Heart left ventricle (tissue), 16 donors: ENCODE measurements around the gene CIRBP. TPM values are rescaled to one million over a fixed set of nuclear protein-coding genes. Genes with fewer than 3 reads are reported as not detected.

Experiments
- ATAC-seq, 4 donors: fragments of 200-7000 bp; cut with Tn5 transposase; one replicate each; pipeline ENCODE4 v1.9.1; 2020 to 2022; ENCODE audit warnings: moderate library complexity in 4 of 4, mild to moderate bottlenecking in 3 of 4, moderate number of reproducible peaks in 1 of 4
- DNase-seq, 5 donors: peaks; one replicate each; pipeline ENCODE4 v3.0.0-alpha.2; 2020
- H3K27ac ChIP-seq, 12 donors: fragments of 200-600 bp; sonication (generic) in 4 of 12; one replicate each; pipeline versions ENCODE4 v1.5.0 to v1.8.0; 2016 to 2022; ENCODE audit warnings: mild to moderate bottlenecking in 2 of 12
- H3K27me3 ChIP-seq, 9 donors: fragments of 200-600 bp; sonication (generic) in 2 of 9; one replicate each; pipeline versions ENCODE4 v1.5.1 to v1.8.0; 2016 to 2022; ENCODE audit warnings: mild to moderate bottlenecking in 3 of 9
- H3K36me3 ChIP-seq, 9 donors: fragments of 200-600 bp; sonication (generic) in 2 of 9; one replicate each; pipeline versions ENCODE4 v1.5.0 to v1.8.0; 2018 to 2022; ENCODE audit warnings: mild to moderate bottlenecking in 2 of 9
- H3K4me1 ChIP-seq, 12 donors: fragments of 200-600 bp; sonication (generic) in 4 of 12; one replicate each; pipeline versions ENCODE4 v1.5.0 to v1.8.0; 2016 to 2022; ENCODE audit warnings: mild to moderate bottlenecking in 3 of 12
- H3K4me3 ChIP-seq, 12 donors: fragments of 200-600 bp; sonication (generic) in 4 of 12; one replicate each; pipeline versions ENCODE4 v1.5.0 to v1.8.0; 2017 to 2022; ENCODE audit warnings: mild to moderate bottlenecking in 9 of 12, moderate library complexity in 4 of 12
- H3K9me3 ChIP-seq, 12 donors: fragments of 200-600 bp; sonication (generic) in 4 of 12; one replicate each; pipeline versions ENCODE4 v1.5.0 to v1.8.0; 2016 to 2022; ENCODE audit warnings: mild to moderate bottlenecking in 1 of 12
- POLR2A ChIP-seq, 2 donors: fragments of 450-650 bp; IDR thresholded peaks; one replicate each; pipeline ENCODE4 v1.6.1; 2017; ENCODE audit warnings: antibody characterized with exemption in 2 of 2, mild to moderate bottlenecking in 2 of 2, moderate library complexity in 2 of 2
- WGBS, 4 donors: extraction: QIAGEN DNeasy Blood & Tissue Kit in 2 of 4; methylation state at CpG; one replicate each; pipeline versions ENCODE4 v1.1.5 to v1.1.7; 2013 to 2018; 5-methylcytosine and 5-hydroxymethylcytosine counted together
- intact Hi-C, 10 donors: fragments of 100-400 bp; cut with DNase I; formaldehyde crosslinking; loops; one replicate each; pipeline versions ENCODE4 v1.11.1 to v1.14.2; 2022
- polyA plus RNA-seq, 2 donors: library from polyadenylated mRNA; stranded (reverse); fragments of 200-250 nt; gene quantifications; one replicate each; pipeline ENCODE4 v1.2.3, GENCODE V29; 2013
- total RNA-seq, 9 donors: library from RNA; depleted of rRNA in 2 of 9; stranded (reverse); fragments of >200 nt in 2 of 9; fragmentation: NEBNext Ultra II Directional in 3 of 9; extraction: Animal tissue kit (Norgen Biotek cat#: 25700) in 3 of 9; gene quantifications; one replicate each; pipeline versions ENCODE4 v1.1.0 to v1.2.4, GENCODE V29; 2016 to 2023
- TF ChIP-seq, protein P1 (sequence below), 12 donors: fragments of 200-600 bp; sonication (generic) in 4 of 12; IDR thresholded peaks; one replicate each; pipeline versions ENCODE4 v1.5.0 to v1.8.0; 2018 to 2022; ENCODE audit warnings: antibody characterized with exemption in 12 of 12, mild to moderate bottlenecking in 5 of 12
- donor health status: ischemic (EF 13 %, LVEDD 7.1; RV severe dilation, severe dysfunction).
- donor health status: healthy with polysubstance abuse.
- donor health status: DM: no; HTN: yes; CAD: no.
- donor health status: DM: no; HTN: no; CAD: no.
- donor health status: ischemic (EF 25% LVEDD 6.9; RV normal size, moderate dysfunction).
- donor health status: ischemic (EF 25% LVEDD 5.7; RV mildly dilated, moderate dysfunction).
- donor health status: healthy.
- donor health status: DM: yes; HTN: yes; CAD: no.
- donor health status: ischemic (EF 35%, LVEDD 5.7; RV mildly dilated, moderate dysfunction).
- donor health status: nonischemic (EF 11% LVEDD 7.7; RV severe dilation, severe dysfunction).
- donor health status: DM: yes; HTN: yes; CAD: no.
- donor health status: PGD.
- donor health status: ischemic (EF 29% LVEDD 5.4; RV normal size, mild dysfunction).
- donor health status: nonischemic (EF 23%, LVEDD 6.1; RV moderate dilation, normal function).

Gene CIRBP
- total and polyA plus RNA-seq, 11 donors = 149 to 425 (median 269) TPM

DNA sequence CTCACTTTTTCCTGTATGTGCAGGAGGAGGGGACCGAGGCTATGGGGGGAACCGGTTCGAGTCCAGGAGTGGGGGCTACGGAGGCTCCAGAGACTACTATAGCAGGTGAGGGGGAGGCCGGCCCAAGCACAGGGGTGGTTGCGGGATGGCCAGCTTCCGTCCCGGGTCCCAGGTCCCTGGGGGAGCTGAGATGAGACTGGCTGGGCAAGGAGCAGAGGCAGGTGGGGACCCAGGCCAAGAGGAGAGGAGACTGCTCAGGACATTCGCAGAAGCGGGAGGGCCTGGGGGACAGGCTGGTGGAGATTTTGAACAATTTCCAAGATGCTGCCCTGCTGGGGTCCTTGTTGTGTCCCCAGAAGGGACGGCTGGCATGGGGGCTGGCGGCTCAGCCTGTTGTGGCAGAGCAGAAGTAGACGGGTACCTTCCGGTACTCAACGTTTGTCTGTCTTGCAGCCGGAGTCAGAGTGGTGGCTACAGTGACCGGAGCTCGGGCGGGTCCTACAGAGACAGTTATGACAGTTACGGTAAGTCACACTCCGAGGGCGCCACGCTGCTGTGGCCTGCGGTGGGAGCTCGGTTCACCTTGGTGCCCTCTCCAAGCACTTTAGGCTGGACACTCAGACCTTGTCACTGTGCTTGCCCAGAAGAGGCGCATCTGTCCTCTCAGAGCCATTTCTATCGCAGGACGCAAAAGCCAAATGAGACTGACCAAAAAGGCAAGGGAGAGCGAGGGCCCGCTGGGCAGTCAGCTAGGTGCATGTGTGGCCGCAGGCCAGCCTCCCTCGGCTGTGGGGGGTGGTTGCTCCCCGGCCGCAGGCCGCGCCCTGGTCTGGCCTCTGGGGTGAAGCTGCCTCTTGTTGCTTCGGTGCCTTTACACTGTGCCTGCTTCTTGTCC, 2.6 kb downstream of the CIRBP start:
- no peaks in the 10 kb centered on the region for H3K9me3 ChIP-seq
- H3K27me3 ChIP-seq = no peaks in the 10 kb centered on the region
- TF ChIP-seq, protein P1, sequence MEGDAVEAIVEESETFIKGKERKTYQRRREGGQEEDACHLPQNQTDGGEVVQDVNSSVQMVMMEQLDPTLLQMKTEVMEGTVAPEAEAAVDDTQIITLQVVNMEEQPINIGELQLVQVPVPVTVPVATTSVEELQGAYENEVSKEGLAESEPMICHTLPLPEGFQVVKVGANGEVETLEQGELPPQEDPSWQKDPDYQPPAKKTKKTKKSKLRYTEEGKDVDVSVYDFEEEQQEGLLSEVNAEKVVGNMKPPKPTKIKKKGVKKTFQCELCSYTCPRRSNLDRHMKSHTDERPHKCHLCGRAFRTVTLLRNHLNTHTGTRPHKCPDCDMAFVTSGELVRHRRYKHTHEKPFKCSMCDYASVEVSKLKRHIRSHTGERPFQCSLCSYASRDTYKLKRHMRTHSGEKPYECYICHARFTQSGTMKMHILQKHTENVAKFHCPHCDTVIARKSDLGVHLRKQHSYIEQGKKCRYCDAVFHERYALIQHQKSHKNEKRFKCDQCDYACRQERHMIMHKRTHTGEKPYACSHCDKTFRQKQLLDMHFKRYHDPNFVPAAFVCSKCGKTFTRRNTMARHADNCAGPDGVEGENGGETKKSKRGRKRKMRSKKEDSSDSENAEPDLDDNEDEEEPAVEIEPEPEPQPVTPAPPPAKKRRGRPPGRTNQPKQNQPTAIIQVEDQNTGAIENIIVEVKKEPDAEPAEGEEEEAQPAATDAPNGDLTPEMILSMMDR (IDR thresholded peaks at IDR 0.05) = no peak
- no peak for TF ChIP-seq POLR2A (IDR thresholded peaks at IDR 0.05)
- ATAC-seq (no peak), DNase-seq (peak in 1 of 5 donors; percentile 43)
- peak overlapping the region in 11 of 12 donors; percentile 17 to 100 (median 98) for H3K27ac ChIP-seq
- H3K36me3 ChIP-seq = peaks cover 2 to 52% (median 48%) of the 10 kb centered on the region in 9 donors
- WGBS, 4 donors = 50 to 61% (median 57%) methylated on average over 35 to 37 of the region's 37 CpGs
- peak overlapping the region in 10 of 12 donors; percentile 33 to 92 (median 72) for H3K4me3 ChIP-seq
- intact Hi-C loops = loop anchor here in 6 of 10 donors (5.0 to 10.0 kb wide), 7 partner anchors 83 to 783 kb away; partner anchors contain the start of genes DAZAP1 (in 2 of the 6), GAMT (in 2 of the 6), ADAMTSL5 (in 1 of the 6) and GPX4 (in 1 of the 6)
- H3K4me1 ChIP-seq = peaks cover 13 to 91% (median 82%) of the 10 kb centered on the region in 12 donors

DNA sequence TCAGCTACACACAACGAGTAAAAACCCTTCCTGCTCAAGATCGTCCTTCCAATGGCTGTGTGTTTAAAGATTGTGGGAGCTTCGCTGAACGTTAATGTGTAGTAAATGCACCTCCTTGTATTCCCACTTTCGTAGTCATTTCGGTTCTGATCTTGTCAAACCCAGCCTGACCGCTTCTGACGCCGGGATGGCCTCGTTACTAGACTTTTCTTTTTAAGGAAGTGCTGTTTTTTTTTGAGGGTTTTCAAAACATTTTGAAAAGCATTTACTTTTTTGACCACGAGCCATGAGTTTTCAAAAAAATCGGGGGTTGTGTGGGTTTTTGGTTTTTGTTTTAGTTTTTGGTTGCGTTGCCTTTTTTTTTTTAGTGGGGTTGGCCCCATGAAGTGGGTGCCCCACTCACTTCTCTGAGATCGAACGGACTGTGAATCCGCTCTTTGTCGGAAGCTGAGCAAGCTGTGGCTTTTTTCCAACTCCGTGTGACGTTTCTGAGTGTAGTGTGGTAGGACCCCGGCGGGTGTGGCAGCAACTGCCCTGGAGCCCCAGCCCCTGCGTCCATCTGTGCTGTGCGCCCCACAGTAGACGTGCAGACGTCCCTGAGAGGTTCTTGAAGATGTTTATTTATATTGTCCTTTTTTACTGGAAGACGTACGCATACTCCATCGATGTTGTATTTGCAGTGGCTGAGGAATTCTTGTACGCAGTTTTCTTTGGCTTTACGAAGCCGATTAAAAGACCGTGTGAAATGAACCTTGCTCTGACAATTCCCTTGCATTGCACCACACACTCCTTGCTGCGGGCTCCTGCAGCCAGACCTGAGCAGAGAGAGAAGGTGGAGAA, 3.5 kb downstream of the CIRBP start:
- no peak for TF ChIP-seq POLR2A (IDR thresholded peaks at IDR 0.05)
- TF ChIP-seq, protein P1 (IDR thresholded peaks at IDR 0.05) = no peak
- peaks cover 8 to 83% (median 77%) of the 10 kb centered on the region in 12 donors for H3K4me1 ChIP-seq
- H3K4me3 ChIP-seq = peak overlapping the region in 7 of 12 donors; percentile 23 to 92 (median 72)
- ATAC-seq (no peak), DNase-seq (no peak)
- peak overlapping the region in 10 of 12 donors; percentile 3 to 100 (median 98) for H3K27ac ChIP-seq
- no peaks in the 10 kb centered on the region for H3K27me3 ChIP-seq
- intact Hi-C loops = loop anchor here in 6 of 10 donors (5.0 to 10.0 kb wide), 7 partner anchors 82 to 782 kb away; partner anchors contain the start of genes DAZAP1 (in 2 of the 6), GAMT (in 2 of the 6), ADAMTSL5 (in 1 of the 6) and GPX4 (in 1 of the 6)
- no peaks in the 10 kb centered on the region for H3K9me3 ChIP-seq
- WGBS, 4 donors = 66 to 72% (median 68%) methylated on average over 33 of the region's 33 CpGs
- H3K36me3 ChIP-seq = peaks cover 2 to 60% (median 48%) of the 10 kb centered on the region in 9 donors

DNA sequence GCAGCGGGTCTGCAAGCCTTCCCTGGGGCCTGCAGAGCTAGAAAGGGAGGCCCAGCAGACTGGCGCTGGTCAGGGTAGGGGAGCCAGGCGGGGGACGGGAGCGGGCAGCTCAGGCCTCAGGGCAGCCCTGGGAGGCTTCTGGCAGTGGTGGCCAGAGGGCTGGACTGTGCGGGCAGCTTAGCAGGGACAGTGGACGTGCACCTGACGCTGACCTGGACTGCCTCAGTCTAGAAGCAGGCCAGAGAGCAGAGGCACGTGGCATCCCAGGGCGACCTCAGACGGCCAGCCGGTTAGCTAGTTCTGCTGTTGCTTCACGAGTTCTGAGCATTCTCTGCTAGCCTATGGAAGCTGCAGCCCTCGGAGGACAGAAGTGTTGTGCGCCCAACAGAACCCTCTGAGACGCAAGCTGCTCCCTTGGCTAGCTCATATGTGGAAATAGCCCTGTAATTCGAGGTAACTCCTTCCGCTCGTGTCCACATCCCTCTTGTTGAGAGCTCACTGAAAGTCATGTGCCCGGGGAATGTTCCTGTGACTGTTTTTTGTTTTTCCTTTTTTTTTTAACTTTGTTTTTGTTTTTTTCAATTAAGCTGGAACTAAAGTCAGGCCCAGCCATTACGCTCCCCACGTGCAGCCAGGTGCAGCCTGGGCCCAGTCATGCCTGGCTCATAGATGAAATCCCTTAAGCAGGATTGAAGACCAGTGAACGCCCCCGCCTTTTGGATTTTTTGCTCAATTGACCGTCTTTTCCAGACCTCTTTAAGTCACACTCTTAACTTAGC, 4.3 kb downstream of the CIRBP start:
- Histone ChIP-seq H3K9me3 (no peaks in the 10 kb centered on the region), H3K4me1 (peaks cover 8 to 75% (median 69%) of the 10 kb centered on the region in 12 donors), H3K27ac (peak overlapping the region in 8 of 12 donors; percentile 8 to 100 (median 98)), H3K27me3 (no peaks in the 10 kb centered on the region), H3K36me3 (peaks cover 2 to 67% (median 52%) of the 10 kb centered on the region in 9 donors), H3K4me3 (peak overlapping the region in 3 of 12 donors; percentile 2 to 79 (median 7))
- ATAC-seq = no peak
- no peak for DNase-seq
- WGBS, 4 donors = 65 to 79% (median 69%) methylated on average over 24 to 25 of the region's 25 CpGs
- TF ChIP-seq, protein P1 (IDR thresholded peaks at IDR 0.05) = no peak
- no peak for TF ChIP-seq POLR2A (IDR thresholded peaks at IDR 0.05)
- intact Hi-C loops = loop anchor here in 6 of 10 donors (5.0 to 10.0 kb wide), 7 partner anchors 81 to 781 kb away; partner anchors contain the start of genes DAZAP1 (in 2 of the 6), GAMT (in 2 of the 6), ADAMTSL5 (in 1 of the 6) and GPX4 (in 1 of the 6)
